CD14-positive monocyte (primary cell): ENCODE results near the gene RAPGEF2. TPM values are rescaled to one million over a fixed set of nuclear protein-coding genes. Genes with fewer than 3 reads are reported as not detected.

Experiments
- DNase-seq, 3 donors: peaks; one replicate each; pipeline ENCODE4 v3.0.0-alpha.2; 2011 to 2022
- H2AFZ ChIP-seq: 2 replicates; pipeline ENCODE4 v1.6.0; 2012; ENCODE audit warnings: mild to moderate bottlenecking, low read depth, low read length, inconsistent platforms; ENCODE audit not compliant: insufficient read depth, poor library complexity, severe bottlenecking
- H3K27ac ChIP-seq, 2 donors: 1 replicate in 1 of 2; 2 replicates in 1 of 2; pipeline ENCODE4 v1.5.1; 2012 to 2013; ENCODE audit warnings: low read length in 2 of 2, control low read depth in 1 of 2, inconsistent platforms in 1 of 2, low read depth in 1 of 2, mild to moderate bottlenecking in 1 of 2
- H3K27me3 ChIP-seq, 2 donors: one replicate each; pipeline versions ENCODE4 v1.6.0 to v1.6.1; 2011 to 2013; ENCODE audit warnings: low read length in 2 of 2; ENCODE audit not compliant: control insufficient read depth in 2 of 2, insufficient read depth in 2 of 2
- H3K36me3 ChIP-seq, 2 donors: replicated peaks in 1 of 2; 1 replicate in 1 of 2; 2 replicates in 1 of 2; pipeline versions ENCODE4 v1.5.1 to v1.6.1; 2012 to 2013; ENCODE audit warnings: low read length in 2 of 2, control low read depth in 1 of 2, inconsistent platforms in 1 of 2, mild to moderate bottlenecking in 1 of 2; ENCODE audit not compliant: insufficient read depth in 2 of 2, control insufficient read depth in 1 of 2
- H3K4me1 ChIP-seq, 2 donors: 1 replicate in 1 of 2; 2 replicates in 1 of 2; pipeline versions ENCODE4 v1.5.1 to v1.6.1; 2012 to 2013; ENCODE audit warnings: low read length in 2 of 2, control low read depth in 1 of 2, inconsistent platforms in 1 of 2, mild to moderate bottlenecking in 1 of 2, moderate library complexity in 1 of 2; ENCODE audit not compliant: insufficient read depth in 2 of 2, control insufficient read depth in 1 of 2
- H3K4me2 ChIP-seq: replicated peaks from 2 replicates; pipeline ENCODE3; 2012; ENCODE audit warnings: low read length, moderate library complexity, mild to moderate bottlenecking; ENCODE audit not compliant: poor library complexity, severe bottlenecking; ENCODE audit errors: extremely low read depth
- H3K4me3 ChIP-seq, 3 experiments: fragments of 200-600 bp in 1 of 3; sonication (generic) in 1 of 3; replicated peaks in 1 of 3; 1 replicate in 2 of 3; 2 replicates in 1 of 3; pipeline ENCODE4 v1.5.1; 2011 to 2013; ENCODE audit warnings: low read length in 3 of 3, mild to moderate bottlenecking in 3 of 3, control low read depth in 2 of 3, low read depth in 2 of 3, inconsistent platforms in 1 of 3, moderate library complexity in 1 of 3
- H3K79me2 ChIP-seq: 2 replicates; pipeline ENCODE4 v1.6.0; 2012; ENCODE audit warnings: mild to moderate bottlenecking, control low read depth, inconsistent platforms, low read length, moderate library complexity; ENCODE audit not compliant: insufficient read depth
- H3K9ac ChIP-seq: 2 replicates; pipeline ENCODE4 v1.6.0; 2017; ENCODE audit warnings: low read length, mild to moderate bottlenecking; ENCODE audit not compliant: insufficient read depth, poor library complexity, severe bottlenecking
- H3K9me3 ChIP-seq, 2 donors: replicated peaks in 1 of 2; 1 replicate in 1 of 2; 2 replicates in 1 of 2; pipeline versions ENCODE4 v1.5.1 to v1.6.1; 2012 to 2013; ENCODE audit warnings: low read length in 2 of 2, control low read depth in 1 of 2; ENCODE audit not compliant: control insufficient read depth in 1 of 2, insufficient read depth in 1 of 2
- H4K20me1 ChIP-seq: 2 replicates; pipeline ENCODE4 v1.6.0; 2012; ENCODE audit warnings: mild to moderate bottlenecking, low read length, control low read depth, moderate library complexity; ENCODE audit not compliant: insufficient read depth
- H3K27ac Mint-ChIP-seq, 7 donors: one replicate each; pipeline ENCODE4 v1.8.0; 2020; ENCODE audit warnings: mild to moderate bottlenecking in 7 of 7, mixed read lengths in 7 of 7, moderate library complexity in 6 of 7, inconsistent platforms in 2 of 7
- H3K27me3 Mint-ChIP-seq, 3 donors: one replicate each; pipeline ENCODE4 v1.8.0; 2021 to 2022; ENCODE audit warnings: low read depth in 3 of 3, mild to moderate bottlenecking in 3 of 3, mixed read lengths in 3 of 3, moderate library complexity in 3 of 3, inconsistent platforms in 1 of 3
- H3K36me3 Mint-ChIP-seq, 2 donors: one replicate each; pipeline ENCODE4 v1.8.0; 2020; ENCODE audit warnings: mixed read lengths in 2 of 2, inconsistent platforms in 1 of 2, mild to moderate bottlenecking in 1 of 2
- H3K4me1 Mint-ChIP-seq: one replicate; pipeline ENCODE4 v1.8.0; 2020; ENCODE audit warnings: mild to moderate bottlenecking, mixed read lengths
- H3K4me3 Mint-ChIP-seq, 2 donors: one replicate each; pipeline ENCODE4 v1.8.0; 2020; ENCODE audit warnings: mild to moderate bottlenecking in 2 of 2, mixed read lengths in 2 of 2, moderate library complexity in 1 of 2
- H3K9me3 Mint-ChIP-seq, 7 donors: one replicate each; pipeline ENCODE4 v1.8.0; 2020 to 2022; ENCODE audit warnings: mixed read lengths in 7 of 7, mild to moderate bottlenecking in 6 of 7, moderate library complexity in 6 of 7, inconsistent platforms in 2 of 7
- CTCF ChIP-seq: fragments of 200-600 bp; IDR thresholded peaks from one replicate; pipeline ENCODE4 v1.8.0; 2022; ENCODE audit warnings: antibody characterized with exemption, mild to moderate bottlenecking
- WGBS: methylation state at CpG from one replicate; pipeline ENCODE4 v1.1.5; 2013; ENCODE audit warnings: missing lambda C conversion rate; ENCODE audit not compliant: insufficient coverage; 5-methylcytosine and 5-hydroxymethylcytosine counted together
- intact Hi-C, 2 donors: fragments of 100-400 bp; cut with micrococcal nuclease; formaldehyde crosslinking; loops; one replicate each; pipeline versions ENCODE4 v1.15.0 to v1.15.1; 2023
- polyA plus RNA-seq, 3 donors: library from polyadenylated mRNA; depleted of rRNA in 1 of 3; unstranded in 2 of 3; stranded (reverse) in 1 of 3; fragments of 300-500 nt in 2 of 3; fragments of >200 nt in 1 of 3; fragmentation: Illumina TruSeq in 2 of 3; gene quantifications; 1 replicate in 2 of 3; 2 replicates in 1 of 3; pipeline ENCODE4 v1.2.3, GENCODE V29; 2012 to 2021

The RAPGEF2 gene
- polyA plus RNA-seq, 3 donors, result 1.5 to 29.8 (median 2.0) TPM

GRCh38 chr4:159273841-159274240, 171.0 kb downstream of the RAPGEF2 start:
- Mint-ChIP-seq H3K4me1 (peaks cover 66% of the 10 kb centered on the region), H3K27me3 (peaks cover 0 to 1% (median 0%) of the 10 kb centered on the region in 3 donors), H3K4me3 (no peak overlapping the region), H3K9me3 (peaks cover 0 to 2% (median 0%) of the 10 kb centered on the region in 7 donors), H3K36me3 (peaks cover 6% of the 10 kb centered on the region in 2 donors), H3K27ac (peak overlapping the region in 4 of 7 donors; percentile 10 to 87 (median 64))
- no peak overlapping the region for H2AFZ ChIP-seq
- no peak for DNase-seq
- H3K79me2 ChIP-seq, result peaks cover 81% of the 10 kb centered on the region
- no peaks in the 10 kb centered on the region for H3K27me3 ChIP-seq
- H3K4me1 ChIP-seq, result peaks cover 38 to 77% of the 10 kb centered on the region in 2 donors
- no peak for TF ChIP-seq CTCF
- H3K4me2 ChIP-seq, result no peak overlapping the region
- H3K36me3 ChIP-seq, result peaks cover 0 to 5% of the 10 kb centered on the region in 2 donors
- no peak overlapping the region for H3K9ac ChIP-seq
- no peaks in the 10 kb centered on the region for H4K20me1 ChIP-seq
- no peak overlapping the region for H3K4me3 ChIP-seq
- no peaks in the 10 kb centered on the region for H3K9me3 ChIP-seq
- H3K27ac ChIP-seq, result peak overlapping the region in 1 of 2 donors; percentile 22
- intact Hi-C loops, result no loop called here
- 96% methylated on average over 6 of the region's 9 CpGs for WGBS

GRCh38 chr4:159278399-159278798, 175.5 kb downstream of the RAPGEF2 start:
- Mint-ChIP-seq H3K36me3 (peaks cover 5 to 9% of the 10 kb centered on the region in 2 donors), H3K9me3 (peaks cover 0 to 2% (median 0%) of the 10 kb centered on the region in 7 donors), H3K4me1 (peaks cover 44% of the 10 kb centered on the region), H3K27ac (peak overlapping the region; percentile 81 to 92 (median 89)), H3K4me3 (peak overlapping the region; percentile 54 to 70), H3K27me3 (peaks cover 0 to 1% (median 0%) of the 10 kb centered on the region in 3 donors)
- DNase-seq, result peak; percentile 73 to 94 (median 87)
- peaks cover 81% of the 10 kb centered on the region for H3K79me2 ChIP-seq
- no peaks in the 10 kb centered on the region for H3K27me3 ChIP-seq
- WGBS, result no CpG with 5 or more reads among the region's 5 CpGs
- peak overlapping the region in 2 of 3 experiments; percentile 22 to 37 for H3K4me3 ChIP-seq
- peak overlapping the region; percentile 40 to 78 for H3K27ac ChIP-seq
- intact Hi-C loops, result no loop called here
- no peaks in the 10 kb centered on the region for H4K20me1 ChIP-seq
- H2AFZ ChIP-seq, result peak overlapping the region; percentile 8
- no peak for TF ChIP-seq CTCF
- H3K36me3 ChIP-seq, result no peaks in the 10 kb centered on the region
- H3K4me1 ChIP-seq, result peaks cover 34 to 44% of the 10 kb centered on the region in 2 donors
- no peak overlapping the region for H3K9ac ChIP-seq
- H3K4me2 ChIP-seq, result peak overlapping the region; percentile 53
- no peaks in the 10 kb centered on the region for H3K9me3 ChIP-seq
